Fibroblast of lung (primary cell): Measurements from ENCODE around the gene RGS12.

Experiments
- CTCF ChIP-seq, 2 donors: IDR thresholded peaks in 1 of 2; conservative IDR thresholded peaks in 1 of 2; 1 replicate in 1 of 2; 2 replicates in 1 of 2; pipeline ENCODE4 v1.5.1; 2011 to 2012; ENCODE audit warnings: low read length in 2 of 2, control low read depth in 1 of 2, inconsistent platforms in 1 of 2, low read depth in 1 of 2, mild to moderate bottlenecking in 1 of 2
- EZH2 ChIP-seq: IDR thresholded peaks from 2 replicates; pipeline ENCODE4 v1.5.1; 2012; ENCODE audit warnings: low read length, control low read depth, mild to moderate bottlenecking; ENCODE audit errors: missing control alignments

DNA sequence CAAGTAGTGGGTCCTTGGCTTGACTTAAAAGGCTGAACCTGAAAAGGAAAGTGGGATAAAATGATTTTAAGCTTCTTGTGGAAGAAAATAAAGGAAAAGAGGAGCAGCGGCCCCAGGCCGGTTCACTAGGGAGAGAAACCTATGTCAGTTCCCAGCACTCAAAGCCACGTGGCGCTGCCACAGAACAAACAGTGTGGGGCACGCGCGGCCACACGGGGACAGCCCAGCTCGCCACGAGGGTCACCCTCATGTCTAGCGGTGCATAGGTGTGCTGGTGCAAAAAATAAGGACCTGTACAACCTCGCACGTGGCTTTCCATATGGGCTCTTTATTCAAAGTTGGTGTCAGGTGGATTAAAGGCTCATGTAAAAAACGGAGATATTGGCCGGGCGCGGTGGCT lies 26.7 kb upstream of the RGS12 start:
- TF ChIP-seq CTCF (conservative IDR thresholded peaks at IDR 0.05 in 1 of 2, IDR thresholded peaks at IDR 0.05 in 1 of 2; ENCODE audit: low read depth in 1 of 2, low read length in 2 of 2) (no peak), EZH2 (no peak)
